H1 (cell line): ENCODE measurements around the gene SERINC5. TPM values are rescaled to one million over a fixed set of nuclear protein-coding genes. Genes with fewer than 3 reads are reported as not detected.

Experiments used
- CTCF ChIA-PET: fragments of 300-600 bp; sonication (Branson Sonifier 250); formaldehyde crosslinking; loops from one replicate; lab custom pipeline; 2021; ENCODE audit not compliant: partially characterized antibody; lab: Charles Lee
- POLR2A ChIA-PET: fragments of 300-600 bp; sonication (Branson Sonifier 250); formaldehyde crosslinking; loops from one replicate; lab custom pipeline; 2021; ENCODE audit warnings: inconsistent platforms; ENCODE audit not compliant: partially characterized antibody; lab: Charles Lee
- DNase-seq, 2 experiments: peaks; one replicate each; pipeline versions ENCODE4 v3.0.0 to v3.0.0-alpha.2; 2010 to 2022; ENCODE audit warnings: low spot score in 2 of 2, low read depth in 1 of 2, mixed read lengths in 1 of 2
- FAIRE-seq: peaks from 2 replicates; lab custom pipeline; 2011; peaks lifted over from hg19 to GRCh38; lab: Jason Lieb, UNC
- H2AFZ ChIP-seq: 2 replicates; pipeline ENCODE4 v1.8.1; 2012; ENCODE audit warnings: low read length, inconsistent platforms
- H2AK5ac ChIP-seq: 2 replicates; pipeline ENCODE4 v1.6.1; 2013; ENCODE audit warnings: low read depth, low read length
- H2BK120ac ChIP-seq: replicated peaks from 2 replicates; pipeline ENCODE3; 2013; ENCODE audit warnings: low read depth, low read length, inconsistent platforms
- H2BK12ac ChIP-seq: 2 replicates; pipeline ENCODE4 v1.6.1; 2013; ENCODE audit warnings: low read depth, low read length
- H2BK15ac ChIP-seq: 2 replicates; pipeline ENCODE4 v1.6.1; 2013; ENCODE audit warnings: low read length
- H2BK20ac ChIP-seq: 2 replicates; pipeline ENCODE4 v1.6.1; 2013; ENCODE audit warnings: low read length
- H2BK5ac ChIP-seq: 2 replicates; pipeline ENCODE4 v1.6.1; 2013; ENCODE audit warnings: low read depth, low read length
- H3K14ac ChIP-seq: 2 replicates; pipeline ENCODE4 v1.6.1; 2013; ENCODE audit warnings: inconsistent platforms; ENCODE audit not compliant: insufficient read length
- H3K18ac ChIP-seq: 2 replicates; pipeline ENCODE4 v1.6.1; 2013; ENCODE audit warnings: low read length; ENCODE audit errors: extremely low read depth
- H3K23ac ChIP-seq: 2 replicates; pipeline ENCODE4 v1.6.1; 2013; ENCODE audit warnings: inconsistent platforms; ENCODE audit not compliant: insufficient read length
- H3K23me2 ChIP-seq: 2 replicates; pipeline ENCODE4 v1.6.1; 2013; ENCODE audit warnings: low read depth, low read length
- H3K27ac ChIP-seq: 2 replicates; pipeline ENCODE4 v1.6.1; 2011; ENCODE audit warnings: low read depth, low read length, inconsistent platforms
- H3K27me3 ChIP-seq, 4 experiments: replicated peaks in 1 of 4; 1 replicate in 1 of 4; 2 replicates in 3 of 4; pipeline versions ENCODE4 v1.6.1 to v1.8.1; 2011 to 2013; ENCODE audit warnings: low read length in 3 of 4, mild to moderate bottlenecking in 3 of 4, inconsistent platforms in 2 of 4, mixed read lengths in 2 of 4, moderate library complexity in 1 of 4; ENCODE audit not compliant: control insufficient read depth in 3 of 4, insufficient read depth in 3 of 4; ENCODE audit errors: extremely low read depth in 1 of 4
- H3K36me3 ChIP-seq, 4 experiments: 2 replicates each; pipeline versions ENCODE4 v1.6.1 to v1.8.1; 2011 to 2013; ENCODE audit warnings: mild to moderate bottlenecking in 4 of 4, low read length in 3 of 4, moderate library complexity in 2 of 4, control low read depth in 1 of 4, inconsistent platforms in 1 of 4; ENCODE audit not compliant: insufficient read depth in 4 of 4, control insufficient read depth in 2 of 4
- H3K4ac ChIP-seq: replicated peaks from 2 replicates; pipeline ENCODE3; 2013; ENCODE audit warnings: low read length, low read depth, mixed read lengths, inconsistent platforms; ENCODE audit not compliant: insufficient read length
- H3K4me1 ChIP-seq, 4 experiments: replicated peaks in 1 of 4; 1 replicate in 1 of 4; 2 replicates in 3 of 4; pipeline versions ENCODE4 v1.6.1 to v1.8.1; 2011 to 2013; ENCODE audit warnings: low read length in 3 of 4, inconsistent platforms in 2 of 4, mixed read lengths in 1 of 4; ENCODE audit not compliant: insufficient read depth in 4 of 4, control insufficient read depth in 3 of 4
- H3K4me2 ChIP-seq, 2 experiments: 2 replicates each; pipeline versions ENCODE4 v1.6.1 to v1.8.1; 2011 to 2013; ENCODE audit warnings: low read depth in 2 of 2, low read length in 2 of 2, control low read depth in 1 of 2, inconsistent platforms in 1 of 2, mild to moderate bottlenecking in 1 of 2; ENCODE audit not compliant: insufficient read depth in 1 of 2
- H3K4me3 ChIP-seq, 4 experiments: fragments of 200-600, 300-600 bp in 1 of 4; sonication (generic), shearing (Covaris generic), sonication (Bioruptor Twin) in 1 of 4; 2 replicates each; pipeline versions ENCODE4 v1.5.1 to v1.8.1; 2011 to 2016; ENCODE audit warnings: low read length in 4 of 4, low read depth in 3 of 4, control low read depth in 2 of 4, inconsistent platforms in 2 of 4, mild to moderate bottlenecking in 2 of 4, mixed read lengths in 1 of 4, moderate library complexity in 1 of 4; ENCODE audit not compliant: insufficient read depth in 2 of 4; ENCODE audit errors: extremely low read depth in 1 of 4
- H3K56ac ChIP-seq: replicated peaks from 2 replicates; pipeline ENCODE3; 2013; ENCODE audit warnings: low read depth, mild to moderate bottlenecking, mixed read lengths, low read length, inconsistent platforms; ENCODE audit not compliant: insufficient read length
- H3K79me1 ChIP-seq: 2 replicates; pipeline ENCODE4 v1.6.1; 2013; ENCODE audit warnings: low read depth, low read length, control low read depth
- H3K79me2 ChIP-seq, 2 experiments: 2 replicates each; pipeline versions ENCODE4 v1.6.1 to v1.8.1; 2012 to 2013; ENCODE audit warnings: low read length in 2 of 2, mild to moderate bottlenecking in 2 of 2, inconsistent platforms in 1 of 2; ENCODE audit not compliant: insufficient read depth in 2 of 2, control insufficient read depth in 1 of 2
- H3K9ac ChIP-seq, 4 experiments: replicated peaks in 1 of 4; 1 replicate in 1 of 4; 2 replicates in 3 of 4; pipeline versions ENCODE4 v1.6.1 to v1.8.1; 2011 to 2013; ENCODE audit warnings: low read depth in 3 of 4, low read length in 3 of 4, control low read depth in 2 of 4, mild to moderate bottlenecking in 2 of 4, moderate library complexity in 2 of 4, inconsistent platforms in 1 of 4; ENCODE audit errors: extremely low read depth in 1 of 4
- H3K9me3 ChIP-seq, 2 experiments: 2 replicates each; pipeline versions ENCODE4 v1.6.1 to v1.8.1; 2012 to 2013; ENCODE audit warnings: mild to moderate bottlenecking in 2 of 2, moderate library complexity in 2 of 2, control low read depth in 1 of 2, inconsistent platforms in 1 of 2, low read depth in 1 of 2, low read length in 1 of 2, mixed read lengths in 1 of 2; ENCODE audit not compliant: insufficient read depth in 2 of 2
- H4K20me1 ChIP-seq, 2 experiments: replicated peaks in 1 of 2; 2 replicates each; pipeline versions ENCODE3 to v1.8.1; 2011 to 2013; ENCODE audit warnings: inconsistent platforms in 2 of 2, low read length in 2 of 2, mild to moderate bottlenecking in 1 of 2; ENCODE audit not compliant: insufficient read depth in 2 of 2, control insufficient read depth in 1 of 2
- H4K5ac ChIP-seq: 2 replicates; pipeline ENCODE4 v1.6.1; 2013; ENCODE audit warnings: low read length, low read depth, mixed read lengths, inconsistent platforms; ENCODE audit not compliant: insufficient read length
- H4K8ac ChIP-seq: 2 replicates; pipeline ENCODE4 v1.8.0; 2013; ENCODE audit warnings: mild to moderate bottlenecking, moderate library complexity, low read length, inconsistent platforms; ENCODE audit not compliant: insufficient read depth; ENCODE audit errors: extremely low read depth
- H4K91ac ChIP-seq: replicated peaks from 2 replicates; pipeline ENCODE3; 2013; ENCODE audit warnings: low read length, mixed read lengths, inconsistent platforms; ENCODE audit not compliant: insufficient read length
- CEBPB ChIP-seq: IDR thresholded peaks from 2 replicates; pipeline ENCODE4 v1.6.1; 2012; ENCODE audit warnings: low read depth, low read length
- CHD1 ChIP-seq: IDR thresholded peaks from 2 replicates; pipeline ENCODE4 v1.6.1; 2012; ENCODE audit warnings: low read depth, low read length, improper control_type of control experiment
- EGR1 ChIP-seq: IDR thresholded peaks from 2 replicates; pipeline ENCODE4 v1.6.1; 2011; ENCODE audit warnings: low read depth, low read length, borderline replicate concordance
- NRF1 ChIP-seq: IDR thresholded peaks from 2 replicates; pipeline ENCODE4 v1.6.1; 2011; ENCODE audit warnings: mild to moderate bottlenecking, low read depth, low read length, improper control_type of control experiment
- POU5F1 ChIP-seq: IDR thresholded peaks from 2 replicates; pipeline ENCODE4 v1.6.1; 2011; ENCODE audit warnings: low read depth, mild to moderate bottlenecking, low read length, moderate library complexity
- RNF2 ChIP-seq: fragments of 200-900, 300-1000 bp; sonication (generic); IDR thresholded peaks from 2 replicates; pipeline ENCODE4 v1.7.1; 2016; ENCODE audit warnings: borderline replicate concordance, low read depth, mild to moderate bottlenecking, antibody characterized with exemption, low read length; ENCODE audit not compliant: poor library complexity, severe bottlenecking; ENCODE audit errors: missing control alignments
- TEAD4 ChIP-seq: IDR thresholded peaks from 2 replicates; pipeline ENCODE4 v1.6.1; 2012; ENCODE audit warnings: low read depth, low read length, inconsistent platforms, mixed read lengths
- WGBS, 2 experiments: shearing (Covaris generic) in 1 of 2; methylation state at CpG; one replicate each; pipeline versions ENCODE4 v1.1.6 to v1.1.7; 2013 to 2015; ENCODE audit warnings: low lambda C conversion rate in 2 of 2, mixed read lengths in 2 of 2, inconsistent platforms in 1 of 2, low coverage in 1 of 2, missing lambda C conversion rate in 1 of 2; ENCODE audit not compliant: insufficient replicate concordance in 2 of 2, insufficient coverage in 1 of 2, insufficient read length in 1 of 2; ENCODE audit errors: extremely low coverage in 1 of 2, missing lambda C conversion rate in 1 of 2; 5-methylcytosine and 5-hydroxymethylcytosine counted together
- polyA plus RNA-seq, 7 experiments: library from polyadenylated mRNA; depleted of rRNA in 3 of 7; stranded (reverse) in 5 of 7; unstranded in 2 of 7; fragments of >200 nt in 5 of 7; fragments of 200-250 nt in 2 of 7; gene quantifications; 1 replicate in 5 of 7; 2 replicates in 1 of 7; 4 replicates in 1 of 7; pipeline versions ENCODE4 v1.2.1 to v1.2.3, GENCODE V29; 2011 to 2013; ENCODE audit warnings: missing spikeins in 2 of 7, mixed read lengths in 2 of 7
- total RNA-seq: library from RNA; stranded (reverse); fragmentation: NEBNext Ultra II Directional; extraction: Animal tissue kit (Norgen Biotek cat#: 25700); gene quantifications from 2 replicates; pipeline ENCODE4 v1.2.1, GENCODE V29; 2021

Gene SERINC5
- total and polyA plus RNA-seq, 2 of the 8 experiments (the other 6 are each of a cell fraction or from before 2014, with no cell fraction given) = 32.2 to 149 TPM

DNA sequence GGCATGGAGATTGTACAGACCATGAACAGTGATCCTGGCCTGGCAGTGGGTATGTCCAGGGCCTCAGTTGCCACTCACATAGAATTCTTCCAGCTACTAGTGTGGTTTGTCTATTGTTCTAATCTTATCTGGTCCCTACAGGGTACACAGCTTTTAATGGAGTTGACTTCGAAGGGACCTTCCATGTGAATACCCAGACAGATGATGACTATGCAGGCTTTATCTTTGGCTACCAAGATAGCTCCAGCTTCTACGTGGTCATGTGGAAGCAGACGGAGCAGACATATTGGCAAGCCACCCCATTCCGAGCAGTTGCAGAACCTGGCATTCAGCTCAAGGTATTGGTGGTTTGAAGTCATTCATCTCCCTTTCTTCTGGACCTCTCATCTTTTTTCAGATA is 176.9 kb downstream of the SERINC5 start:
- Histone ChIP-seq H4K91ac (no peak overlapping the region), H3K4me3 (no peak overlapping the region), H3K9me3 (no peaks in the 10 kb centered on the region), H3K9ac (no peak overlapping the region), H3K23ac (no peak overlapping the region), H3K18ac (no peak overlapping the region), H3K4me1 (no peaks in the 10 kb centered on the region; a peak in 1 of 7 replicates), H3K27me3 (no peaks in the 10 kb centered on the region), H2BK12ac (no peak overlapping the region), H3K4me2 (no peak overlapping the region), H2BK20ac (no peak overlapping the region), H3K56ac (no peak overlapping the region), H3K14ac (no peak overlapping the region), H3K36me3 (no peaks in the 10 kb centered on the region), H2BK15ac (no peak overlapping the region), H4K8ac (no peak overlapping the region), H2AFZ (no peak overlapping the region), H3K23me2 (no peaks in the 10 kb centered on the region), H2BK5ac (no peak overlapping the region), H3K27ac (no peak overlapping the region), H2AK5ac (no peak overlapping the region), H3K79me1 (no peaks in the 10 kb centered on the region), H3K4ac (no peak overlapping the region), H2BK120ac (no peak overlapping the region), H3K79me2 (no peaks in the 10 kb centered on the region), H4K20me1 (no peaks in the 10 kb centered on the region), H4K5ac (no peak overlapping the region)
- DNase-seq (no peak), FAIRE-seq (no peak)
- ChIA-PET POLR2A (no interaction called here), CTCF (interaction anchor here (0.7 to 2.0 kb wide), 7 partner anchors 12 to 220 kb away, joined by 3 to 9 read pairs (median 3); no protein-coding TSS in a partner anchor)
- 92% methylated on average over 4 of the region's 4 CpGs; no CpG with 5 or more reads in 1 of the 2 experiments for WGBS, 2 experiments
- TF ChIP-seq RNF2 = no peak
- TF ChIP-seq CEBPB = no peak
- no peak for TF ChIP-seq POU5F1
- no peak for TF ChIP-seq EGR1
- TF ChIP-seq CHD1 = no peak
- TF ChIP-seq TEAD4 = no peak
- TF ChIP-seq NRF1 = no peak
